DMS53 treated with DMSO at 0.1 percent for 48 hours (cell line): ENCODE data around the gene CAD.

Experiments
- DNase-seq: peaks from one replicate; lab custom pipeline; 2025; ENCODE audit not compliant: unreplicated experiment; lab: John Stamatoyannopoulos, UW

CAD gene

GRCh38 chr2:27223416-27223815 lies 6.2 kb downstream of the CAD start:
- no peak for DNase-seq

- DNase-seq: no peak
Observed at GRCh38 chr2:27225526-27225925, 8.4 kb downstream of the CAD start.

- DNase-seq: no peak
Observed at GRCh38 chr2:27227501-27227900, 10.3 kb downstream of the CAD start.

GRCh38 chr2:27231921-27232320 lies 14.8 kb downstream of the CAD start:
- DNase-seq: no peak

GRCh38 chr2:27233341-27233740 lies 16.2 kb downstream of the CAD start:
- DNase-seq: no peak

GRCh38 chr2:27236136-27236535 lies 19.0 kb downstream of the CAD start:
- no peak for DNase-seq

- DNase-seq: no peak
Observed at GRCh38 chr2:27236626-27237025, 19.5 kb downstream of the CAD start.

GRCh38 chr2:27237341-27237945 lies 20.3 kb downstream of the CAD start:
- no peak for DNase-seq

GRCh38 chr2:27238976-27239375 lies 21.8 kb downstream of the CAD start:
- DNase-seq: no peak

GRCh38 chr2:27240406-27240805 lies 23.2 kb downstream of the CAD start:
- no peak for DNase-seq

- DNase-seq: no peak
Observed at GRCh38 chr2:27241761-27242613, 24.8 kb downstream of the CAD start.

GRCh38 chr2:27242614-27242951 lies 25.4 kb downstream of the CAD start:
- DNase-seq: no peak

- no peak for DNase-seq
Observed at GRCh38 chr2:27243391-27244130, 26.4 kb downstream of the CAD start.

- DNase-seq: no peak
Observed at GRCh38 chr2:27245116-27245515, 27.9 kb downstream of the CAD start.

- DNase-seq: no peak
Observed at GRCh38 chr2:27245626-27246025, 28.5 kb downstream of the CAD start.

GRCh38 chr2:27247893-27248292 lies 30.7 kb downstream of the CAD start:
- DNase-seq: no peak

- DNase-seq: no peak
Observed at GRCh38 chr2:27249159-27249890, 32.2 kb downstream of the CAD start.

GRCh38 chr2:27249891-27250651 lies 32.9 kb downstream of the CAD start:
- peak; percentile 12 for DNase-seq

GRCh38 chr2:27250652-27251379 lies 33.6 kb downstream of the CAD start:
- DNase-seq: no peak

GRCh38 chr2:27251766-27252165 lies 34.6 kb downstream of the CAD start:
- DNase-seq: no peak
